ENCODE measurements around the gene MYH15. TPM values are rescaled to one million over a fixed set of nuclear protein-coding genes. Genes with fewer than 3 reads are reported as not detected.

The MYH15 gene
- total RNA-seq, 8 experiments from 2014 or later = 0.49 to 9.1 (median 1.2) TPM

DNA sequence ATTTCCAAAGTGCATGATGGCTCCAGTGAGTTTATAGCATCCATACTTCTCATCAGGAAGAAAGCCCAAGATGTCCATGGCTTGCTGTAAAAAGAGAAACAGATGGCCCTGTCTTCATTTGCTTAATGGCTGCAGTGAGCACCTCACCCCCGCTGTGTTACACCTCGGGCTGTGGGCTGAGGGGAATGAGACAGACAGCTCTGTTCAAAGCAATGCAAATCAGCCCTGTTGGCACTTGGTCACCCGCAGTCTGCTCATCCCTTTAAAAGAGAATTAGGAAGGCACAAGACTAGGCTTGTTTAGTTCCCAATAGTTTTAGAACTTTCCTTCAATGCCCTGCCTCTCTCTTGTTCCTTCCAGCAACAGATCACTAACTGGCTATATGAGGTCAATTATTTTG, 25.2 kb downstream of the MYH15 start:
- peak in 1 of 8 experiments; percentile 24 for ATAC-seq (replicated peaks in 6 of 8)
- Histone ChIP-seq H3K4me1 (replicated peaks in 1 of 2) (peaks cover 10 to 16% of the 10 kb centered on the region in 2 donors), H3K4me3 (no peak overlapping the region), H3K27ac (no peak overlapping the region)
- in situ Hi-C loops (cut with MboI; ENCODE audit: low pct_unique_long_range_greater_than_20kb in 2 of 9, low sequenced_read_pairs in 9 of 9, unreplicated experiment in 9 of 9) = loop anchor here in 1 of 9 experiments (25.0 kb wide), 1 partner anchor 427 kb away; no protein-coding TSS in a partner anchor
- 0 to 100% (median 10%) methylated on average over 1 to 3 of the region's 3 CpGs; no CpG with 5 or more reads in 3 of the 10 experiments for WGBS, 10 experiments

DNA sequence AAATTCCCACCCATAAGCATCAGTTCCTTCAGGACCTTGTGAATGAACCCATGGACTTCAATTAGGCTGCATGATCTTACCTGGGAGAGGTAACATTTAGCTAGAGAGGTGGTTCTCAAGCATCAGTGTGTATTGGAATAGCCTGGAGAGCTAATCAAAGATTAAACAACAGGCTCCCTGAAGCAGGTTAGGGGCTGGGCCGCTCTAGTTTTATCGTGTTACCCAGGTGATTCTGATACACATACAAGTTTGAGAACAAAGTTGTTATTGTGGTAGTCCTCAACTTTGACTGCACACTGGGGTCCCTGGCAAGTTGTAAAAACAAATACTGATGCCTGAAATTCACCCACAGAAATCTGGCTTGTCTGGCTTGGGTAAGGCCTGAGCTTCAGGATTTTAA, 31.2 kb downstream of the MYH15 start:
- H3K27ac ChIP-seq = no peak overlapping the region
- no peak for ATAC-seq (replicated peaks in 6 of 8)
- H3K4me1 ChIP-seq (replicated peaks in 1 of 2) = no peaks in the 10 kb centered on the region
- 80 to 100% (median 92%) methylated on average over 2 of the region's 2 CpGs; no CpG with 5 or more reads in 4 of the 10 experiments for WGBS, 10 experiments
- in situ Hi-C loops (cut with MboI; ENCODE audit: low pct_unique_long_range_greater_than_20kb in 2 of 9, low sequenced_read_pairs in 9 of 9, unreplicated experiment in 9 of 9) = loop anchor here in 1 of 9 experiments (25.0 kb wide), 1 partner anchor 433 kb away; no protein-coding TSS in a partner anchor
- H3K4me3 ChIP-seq = no peak overlapping the region

DNA sequence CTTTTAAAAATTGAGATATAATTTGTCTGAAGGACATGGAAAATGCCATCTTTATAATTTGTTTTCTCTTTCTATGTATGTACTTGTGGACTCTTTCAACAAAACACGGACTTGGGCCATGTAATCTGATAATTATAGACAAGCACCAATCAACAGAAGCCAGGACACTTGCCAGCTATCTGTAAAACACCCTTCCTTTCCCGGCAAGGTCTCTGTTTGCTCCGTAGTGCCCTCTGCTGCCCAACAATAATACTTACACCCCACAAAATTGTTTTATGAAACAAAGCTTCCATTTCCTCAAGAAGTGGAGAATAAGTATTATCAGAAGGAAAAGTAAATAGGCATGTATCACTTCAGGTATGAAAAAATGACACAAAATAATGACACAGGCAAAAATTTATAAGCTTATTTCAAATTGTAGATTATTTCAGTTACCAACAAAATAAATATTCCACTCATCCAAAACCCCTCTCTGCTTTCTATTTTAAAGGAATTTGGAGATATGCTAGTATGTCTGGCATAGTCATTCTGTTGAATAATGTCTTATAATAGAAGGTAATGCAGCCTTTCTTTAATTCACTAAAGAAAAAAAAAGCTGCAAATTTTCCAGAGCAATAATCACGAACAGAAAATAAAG, 32.8 kb downstream of the MYH15 start:
- in situ Hi-C loops (cut with MboI; ENCODE audit: low pct_unique_long_range_greater_than_20kb in 2 of 9, low sequenced_read_pairs in 9 of 9, unreplicated experiment in 9 of 9) = loop anchor here in 1 of 9 experiments (25.0 kb wide), 1 partner anchor 435 kb away; no protein-coding TSS in a partner anchor
- WGBS, 10 experiments = 0 to 50% (median 27%) methylated on average over 1 to 4 of the region's 4 CpGs

DNA sequence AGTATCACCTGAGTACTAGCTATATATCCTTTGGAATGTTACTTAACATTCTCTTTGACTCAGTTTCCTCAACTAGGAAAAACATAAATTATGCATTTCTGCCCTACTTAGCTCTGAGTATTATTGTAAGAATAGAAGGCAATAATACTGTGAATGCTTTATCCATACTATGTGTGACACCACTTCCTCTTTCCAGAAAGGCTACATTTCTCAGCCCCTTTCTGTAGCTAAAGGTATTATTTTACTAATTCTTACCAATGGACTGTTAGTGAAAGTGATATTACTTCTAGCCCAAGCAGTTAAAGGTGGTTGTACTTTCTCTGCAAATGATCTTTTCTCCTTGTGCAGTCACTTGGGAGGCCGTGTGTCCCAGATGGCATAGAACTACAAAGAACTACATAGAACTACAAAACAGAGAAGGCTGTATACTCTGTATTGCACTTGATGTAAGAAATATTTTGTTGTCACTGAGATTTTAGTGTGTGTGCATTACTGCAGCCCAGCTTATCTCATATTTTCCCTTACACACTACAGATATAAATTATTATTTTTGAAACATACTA, 35.1 kb downstream of the MYH15 start:
- ATAC-seq (replicated peaks in 6 of 8) = no peak
- H3K4me3 ChIP-seq = no peak overlapping the region
- 0 to 100% (median 64%) methylated on average over 1 of the region's 1 CpG; no CpG with 5 or more reads in 4 of the 10 experiments for WGBS, 10 experiments
- in situ Hi-C loops (cut with MboI; ENCODE audit: low pct_unique_long_range_greater_than_20kb in 2 of 9, low sequenced_read_pairs in 9 of 9, unreplicated experiment in 9 of 9) = loop anchor here in 1 of 9 experiments (25.0 kb wide), 1 partner anchor 437 kb away; no protein-coding TSS in a partner anchor
- no peak overlapping the region for H3K27ac ChIP-seq
- peaks cover 7 to 18% of the 10 kb centered on the region in 2 donors for H3K4me1 ChIP-seq (replicated peaks in 1 of 2)

More for the DNA sequence above, 32.8 kb downstream of the MYH15 start:
- no peak overlapping the region for H3K4me3 ChIP-seq
- no peak overlapping the region for H3K27ac ChIP-seq
- ATAC-seq (replicated peaks in 6 of 8) = peak in 4 of 8 experiments; percentile 40 to 79 (median 70)
- peaks cover 0 to 2% of the 10 kb centered on the region in 2 donors for H3K4me1 ChIP-seq (replicated peaks in 1 of 2)

DNA sequence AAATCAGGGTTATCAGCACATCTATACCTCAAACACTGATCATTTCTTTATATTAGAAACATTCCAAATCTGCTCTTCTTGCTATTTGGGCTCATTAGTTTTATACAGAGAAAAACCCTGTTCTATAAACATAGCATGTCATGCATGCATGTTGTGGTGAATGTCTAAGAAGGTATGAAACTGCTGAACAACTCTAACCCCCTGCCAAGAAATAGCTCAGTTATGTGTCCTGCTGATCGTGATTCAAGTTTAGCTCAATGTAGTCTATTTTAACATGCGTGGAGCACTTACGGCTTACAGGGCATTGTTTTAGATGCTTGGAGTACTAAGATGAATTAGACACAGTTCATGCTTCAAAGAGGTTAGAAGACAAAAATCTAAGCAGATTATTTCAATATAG, 35.8 kb downstream of the MYH15 start:
- in situ Hi-C loops (cut with MboI; ENCODE audit: low pct_unique_long_range_greater_than_20kb in 2 of 9, low sequenced_read_pairs in 9 of 9, unreplicated experiment in 9 of 9) = no loop called here
- H3K4me3 ChIP-seq = no peak overlapping the region
- peaks cover 7 to 18% of the 10 kb centered on the region in 2 donors for H3K4me1 ChIP-seq (replicated peaks in 1 of 2)
- H3K27ac ChIP-seq = no peak overlapping the region
- no peak for ATAC-seq (replicated peaks in 6 of 8)
- WGBS, 10 experiments = 76 to 100% (median 86%) methylated on average over 1 to 3 of the region's 3 CpGs; no CpG with 5 or more reads in 4 of the 10 experiments

DNA sequence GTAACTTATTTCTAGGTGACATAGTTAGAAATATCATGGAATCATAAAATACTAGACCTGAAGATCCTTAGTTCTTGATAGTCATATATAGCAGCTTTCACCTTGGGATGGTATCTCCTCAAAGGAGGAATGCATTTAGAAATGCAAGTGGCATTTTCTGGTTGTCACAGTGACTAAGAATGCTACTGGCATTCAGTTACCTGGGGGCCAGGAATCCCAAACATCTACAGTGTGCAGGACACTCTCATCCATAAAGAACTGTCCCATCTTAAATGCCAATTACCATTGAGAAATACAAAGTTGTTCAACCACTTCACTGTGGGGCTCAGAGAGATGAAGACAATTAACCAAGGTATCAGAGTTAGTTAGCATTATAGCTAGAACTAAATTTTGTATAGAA, 36.7 kb downstream of the MYH15 start:
- in situ Hi-C loops (cut with MboI; ENCODE audit: low pct_unique_long_range_greater_than_20kb in 2 of 9, low sequenced_read_pairs in 9 of 9, unreplicated experiment in 9 of 9) = no loop called here
- no peak overlapping the region for H3K27ac ChIP-seq
- H3K4me3 ChIP-seq = no peak overlapping the region
- no peak for ATAC-seq (replicated peaks in 6 of 8)
- peaks cover 7 to 18% of the 10 kb centered on the region in 2 donors for H3K4me1 ChIP-seq (replicated peaks in 1 of 2)

DNA sequence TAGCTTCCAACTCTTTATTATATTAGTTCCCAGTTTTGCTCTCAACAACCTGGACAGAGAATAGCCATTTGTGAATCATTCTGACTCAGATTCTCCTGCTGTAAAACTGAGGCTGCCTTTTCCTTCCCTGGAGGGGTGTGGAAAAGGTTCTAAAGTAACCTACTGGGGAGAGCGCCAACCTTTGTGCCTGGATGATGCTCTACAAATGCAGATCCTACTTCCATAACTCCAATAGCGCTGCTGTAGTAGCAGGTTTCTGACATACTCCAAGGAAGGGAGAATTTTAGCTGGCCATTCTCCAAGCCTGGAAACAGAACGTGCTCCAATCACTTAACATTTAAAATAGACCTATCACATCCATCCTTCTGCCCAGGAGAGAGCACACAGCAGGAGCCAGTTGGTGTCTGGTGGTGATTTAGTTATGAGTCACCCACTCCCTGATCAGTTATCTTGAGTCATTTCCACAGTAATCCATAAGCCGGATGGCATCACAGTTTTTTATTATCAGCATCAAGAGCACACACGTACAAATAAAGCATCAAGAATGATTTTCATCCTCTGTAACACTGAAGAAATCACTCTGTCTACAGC, 38.3 kb downstream of the MYH15 start:
- 0 to 75% (median 40%) methylated on average over 1 to 5 of the region's 5 CpGs; no CpG with 5 or more reads in 1 of the 10 experiments for WGBS, 10 experiments
- ATAC-seq (replicated peaks in 6 of 8) = peak; percentile 58 to 99 (median 98)
- peaks cover 7 to 18% of the 10 kb centered on the region in 2 donors for H3K4me1 ChIP-seq (replicated peaks in 1 of 2)
- in situ Hi-C loops (cut with MboI; ENCODE audit: low pct_unique_long_range_greater_than_20kb in 2 of 9, low sequenced_read_pairs in 9 of 9, unreplicated experiment in 9 of 9) = no loop called here
- H3K4me3 ChIP-seq = no peak overlapping the region
- peak overlapping the region; percentile 50 to 53 for H3K27ac ChIP-seq

DNA sequence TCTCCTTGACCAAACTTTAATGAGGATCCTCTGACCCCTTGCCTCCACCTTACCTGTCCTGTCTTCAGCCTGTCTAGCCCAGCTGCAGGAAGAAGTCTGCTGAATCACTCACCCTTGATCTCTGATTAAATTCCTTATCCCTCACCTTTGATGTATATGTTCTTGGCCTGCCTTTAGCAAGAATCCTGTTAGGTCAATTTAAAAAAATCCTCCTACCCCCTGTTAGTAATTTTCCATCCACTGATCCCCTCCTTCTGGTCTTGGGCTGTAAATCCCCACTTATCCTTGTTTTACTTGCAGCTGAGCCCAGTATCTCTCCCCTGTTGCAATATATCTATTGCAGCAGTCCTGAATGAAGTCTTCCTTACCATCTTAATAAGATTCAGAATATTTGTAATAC, 39.0 kb downstream of the MYH15 start:
- no peak for ATAC-seq (replicated peaks in 6 of 8)
- H3K4me1 ChIP-seq (replicated peaks in 1 of 2) = peaks cover 7 to 18% of the 10 kb centered on the region in 2 donors
- H3K4me3 ChIP-seq = no peak overlapping the region
- H3K27ac ChIP-seq = no peak overlapping the region
- in situ Hi-C loops (cut with MboI; ENCODE audit: low pct_unique_long_range_greater_than_20kb in 2 of 9, low sequenced_read_pairs in 9 of 9, unreplicated experiment in 9 of 9) = no loop called here

DNA sequence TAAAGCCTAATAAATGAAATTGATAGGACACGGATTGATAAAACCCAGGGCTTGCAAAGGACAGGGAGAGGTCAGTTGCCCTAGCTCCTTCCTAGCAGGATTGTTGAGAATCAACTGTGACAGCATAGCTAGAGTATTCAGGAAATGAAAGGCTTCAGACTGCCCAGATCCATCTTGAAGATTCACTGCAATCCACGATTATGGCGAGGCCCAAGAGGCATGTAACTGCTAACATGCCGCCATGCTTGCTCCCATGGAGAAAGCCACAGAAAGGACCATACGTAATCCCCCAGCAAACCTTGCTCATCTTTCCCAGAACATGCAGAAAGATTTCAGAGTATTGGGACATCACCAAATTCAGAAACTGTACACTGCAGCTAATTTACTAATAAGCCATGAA, 41.3 kb downstream of the MYH15 start:
- ATAC-seq (replicated peaks in 6 of 8) = no peak
- Histone ChIP-seq H3K27ac (no peak overlapping the region), H3K4me1 (replicated peaks in 1 of 2) (peaks cover 7 to 18% of the 10 kb centered on the region in 2 donors), H3K4me3 (no peak overlapping the region)
- WGBS, 10 experiments = 47 to 100% (median 100%) methylated on average over 1 to 5 of the region's 5 CpGs
- in situ Hi-C loops (cut with MboI; ENCODE audit: low pct_unique_long_range_greater_than_20kb in 2 of 9, low sequenced_read_pairs in 9 of 9, unreplicated experiment in 9 of 9) = no loop called here

DNA sequence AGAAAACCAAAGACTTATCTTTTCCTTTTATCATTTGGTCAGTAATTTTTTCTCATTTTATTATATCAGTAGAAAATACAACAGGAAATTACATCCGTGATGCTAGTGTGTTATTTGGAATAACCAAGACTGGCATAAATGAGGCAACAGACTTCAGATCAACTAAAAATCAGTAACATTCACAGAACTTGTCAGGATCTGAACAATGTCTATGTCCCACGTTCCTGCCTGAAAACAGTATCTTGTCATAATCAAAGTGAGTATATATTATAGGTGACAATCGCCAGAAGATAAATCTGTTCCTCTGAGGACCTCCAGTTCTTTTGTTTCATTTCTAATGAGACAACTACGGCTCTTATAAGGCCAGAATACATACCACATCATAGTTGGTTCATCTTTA, 41.8 kb downstream of the MYH15 start:
- no peak overlapping the region for H3K27ac ChIP-seq
- ATAC-seq (replicated peaks in 6 of 8) = no peak
- WGBS, 10 experiments = 54 to 67% (median 63%) methylated on average over 3 to 4 of the region's 4 CpGs
- no peak overlapping the region for H3K4me3 ChIP-seq
- in situ Hi-C loops (cut with MboI; ENCODE audit: low pct_unique_long_range_greater_than_20kb in 2 of 9, low sequenced_read_pairs in 9 of 9, unreplicated experiment in 9 of 9) = no loop called here
- H3K4me1 ChIP-seq (replicated peaks in 1 of 2) = peaks cover 7 to 18% of the 10 kb centered on the region in 2 donors

DNA sequence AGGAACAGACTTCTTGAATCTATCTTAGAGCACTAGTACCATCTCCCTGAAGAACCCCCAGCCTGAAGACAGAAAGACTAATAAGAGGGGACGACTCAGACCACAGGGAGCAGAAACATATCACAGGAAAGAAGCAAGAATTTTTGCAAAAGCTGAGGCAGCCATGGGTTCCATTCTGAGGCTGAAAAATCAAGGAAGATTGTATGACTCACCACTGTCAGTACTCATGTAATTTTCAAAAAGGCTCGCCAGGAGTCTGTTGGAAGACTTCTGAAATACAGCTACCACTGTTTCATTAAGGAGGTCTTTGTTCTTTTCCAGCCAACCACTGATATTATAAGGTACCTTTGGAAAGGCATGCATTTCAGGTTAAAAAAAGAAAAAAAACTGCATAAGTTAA, 47.5 kb downstream of the MYH15 start:
- in situ Hi-C loops (cut with MboI; ENCODE audit: low pct_unique_long_range_greater_than_20kb in 2 of 9, low sequenced_read_pairs in 9 of 9, unreplicated experiment in 9 of 9) = no loop called here
- H3K4me3 ChIP-seq = no peak overlapping the region
- WGBS, 10 experiments = 59 to 100% (median 81%) methylated on average over 2 of the region's 2 CpGs; no CpG with 5 or more reads in 6 of the 10 experiments
- no peak overlapping the region for H3K27ac ChIP-seq
- peak in 2 of 8 experiments; percentile 19 to 40 for ATAC-seq (replicated peaks in 6 of 8)
- peaks cover 8 to 10% of the 10 kb centered on the region in 2 donors for H3K4me1 ChIP-seq (replicated peaks in 1 of 2)

DNA sequence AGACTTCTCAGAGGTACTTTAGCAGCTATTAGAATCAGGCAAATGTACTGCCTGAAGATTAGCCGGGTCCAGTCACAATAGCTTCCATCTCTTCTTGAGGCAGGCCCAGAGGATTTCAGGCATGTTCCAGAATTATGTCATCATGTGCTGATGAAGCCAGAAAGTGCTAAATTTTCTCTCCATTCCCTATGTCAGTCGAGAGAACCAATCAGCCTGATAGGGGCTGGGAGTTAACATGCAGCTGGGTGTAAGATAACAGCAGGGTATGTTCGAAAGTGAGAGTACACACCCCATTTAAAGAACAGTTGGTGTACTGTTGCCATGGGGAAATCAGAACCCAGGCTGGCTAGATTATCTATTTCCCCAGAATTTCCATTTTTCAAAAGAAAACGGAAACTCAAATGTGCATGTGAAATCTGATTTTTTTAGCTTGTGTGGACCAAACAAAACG, 48.7 kb downstream of the MYH15 start:
- Histone ChIP-seq H3K4me3 (no peak overlapping the region), H3K27ac (no peak overlapping the region), H3K4me1 (replicated peaks in 1 of 2) (peaks cover 8 to 10% of the 10 kb centered on the region in 2 donors)
- WGBS, 10 experiments = 11 to 84% (median 50%) methylated on average over 1 to 4 of the region's 5 CpGs; no CpG with 5 or more reads in 2 of the 10 experiments
- in situ Hi-C loops (cut with MboI; ENCODE audit: low pct_unique_long_range_greater_than_20kb in 2 of 9, low sequenced_read_pairs in 9 of 9, unreplicated experiment in 9 of 9) = no loop called here
- ATAC-seq (replicated peaks in 6 of 8) = peak; percentile 58 to 94 (median 76)

DNA sequence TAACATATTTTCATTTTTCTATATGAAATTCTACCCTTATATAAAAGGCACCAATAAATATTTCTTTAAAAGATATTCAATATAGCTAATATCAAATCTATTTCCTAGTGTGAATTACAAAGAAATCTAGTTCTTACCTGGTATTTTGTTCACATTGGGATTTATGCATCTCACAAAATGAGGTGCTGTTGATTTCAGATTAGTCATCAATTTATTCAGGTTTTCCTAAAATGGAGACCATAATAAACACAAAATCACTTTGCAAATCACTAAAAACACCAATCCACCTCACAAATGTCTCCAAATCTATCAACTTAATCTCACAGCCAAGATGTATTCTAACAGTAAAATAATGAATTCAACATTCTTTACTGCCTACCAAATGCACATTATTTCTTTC, 51.2 kb downstream of the MYH15 start:
- Histone ChIP-seq H3K4me1 (replicated peaks in 1 of 2) (peaks cover 8 to 10% of the 10 kb centered on the region in 2 donors), H3K27ac (no peak overlapping the region), H3K4me3 (no peak overlapping the region)
- in situ Hi-C loops (cut with MboI; ENCODE audit: low pct_unique_long_range_greater_than_20kb in 2 of 9, low sequenced_read_pairs in 9 of 9, unreplicated experiment in 9 of 9) = no loop called here
- ATAC-seq (replicated peaks in 6 of 8) = no peak
